Ectodermal cell (in vitro differentiated cells): ENCODE measurements around the gene PTGIS.

Experiments
- H3K27ac ChIP-seq: 2 replicates; pipeline ENCODE4 v1.7.0; 2013; ENCODE audit warnings: mild to moderate bottlenecking, low read depth, low read length; ENCODE audit not compliant: insufficient read depth, poor library complexity, severe bottlenecking
- H3K27me3 ChIP-seq: 2 replicates; pipeline ENCODE4 v1.7.0; 2013; ENCODE audit warnings: mild to moderate bottlenecking, low read length; ENCODE audit not compliant: insufficient read depth, control insufficient read depth, poor library complexity, severe bottlenecking
- H3K36me3 ChIP-seq: one replicate; pipeline ENCODE4 v1.7.0; 2013; ENCODE audit warnings: low read length; ENCODE audit not compliant: control insufficient read depth, insufficient read depth
- H3K4me1 ChIP-seq: one replicate; pipeline ENCODE4 v1.7.0; 2013; ENCODE audit warnings: low read length; ENCODE audit not compliant: control insufficient read depth, insufficient read depth
- H3K4me3 ChIP-seq: 2 replicates; pipeline ENCODE4 v1.7.0; 2013; ENCODE audit warnings: low read depth, low read length, control low read depth; ENCODE audit not compliant: insufficient read depth
- H3K9me3 ChIP-seq: 2 replicates; pipeline ENCODE4 v1.7.0; 2013; ENCODE audit warnings: mild to moderate bottlenecking, low read length, moderate library complexity; ENCODE audit not compliant: control insufficient read depth
- WGBS, 2 experiments: methylation state at CpG; one replicate each; pipeline ENCODE4 v1.1.7; 2013; ENCODE audit warnings: missing lambda C conversion rate in 2 of 2; 5-methylcytosine and 5-hydroxymethylcytosine counted together

PTGIS gene

DNA sequence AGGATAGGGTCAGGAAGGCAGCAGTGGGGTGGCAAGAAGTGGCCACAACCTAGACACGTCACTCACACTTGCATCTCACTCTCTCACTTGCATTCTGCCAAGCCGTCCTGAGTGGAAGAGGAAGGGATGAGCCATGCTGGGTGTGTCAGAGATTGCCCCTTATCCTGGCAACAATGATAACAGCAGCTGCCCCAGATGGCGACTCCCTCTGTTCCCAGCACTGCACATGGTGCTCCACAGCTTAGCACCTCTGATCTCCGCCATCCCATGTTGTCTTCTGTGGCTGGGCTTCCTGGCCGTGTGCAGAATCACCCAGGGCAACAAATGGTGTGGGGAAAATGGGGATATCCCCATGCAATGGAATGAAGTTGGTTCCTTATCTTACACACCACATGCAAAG lies 96.5 kb downstream of the PTGIS start:
- H3K36me3 ChIP-seq = no peaks in the 10 kb centered on the region
- H3K4me3 ChIP-seq = no peak overlapping the region
- no peaks in the 10 kb centered on the region for H3K4me1 ChIP-seq
- H3K27ac ChIP-seq = no peak overlapping the region
- no peaks in the 10 kb centered on the region for H3K27me3 ChIP-seq
- 86 to 90% methylated on average over 5 of the region's 5 CpGs for WGBS, 2 experiments
- H3K9me3 ChIP-seq = no peaks in the 10 kb centered on the region

DNA sequence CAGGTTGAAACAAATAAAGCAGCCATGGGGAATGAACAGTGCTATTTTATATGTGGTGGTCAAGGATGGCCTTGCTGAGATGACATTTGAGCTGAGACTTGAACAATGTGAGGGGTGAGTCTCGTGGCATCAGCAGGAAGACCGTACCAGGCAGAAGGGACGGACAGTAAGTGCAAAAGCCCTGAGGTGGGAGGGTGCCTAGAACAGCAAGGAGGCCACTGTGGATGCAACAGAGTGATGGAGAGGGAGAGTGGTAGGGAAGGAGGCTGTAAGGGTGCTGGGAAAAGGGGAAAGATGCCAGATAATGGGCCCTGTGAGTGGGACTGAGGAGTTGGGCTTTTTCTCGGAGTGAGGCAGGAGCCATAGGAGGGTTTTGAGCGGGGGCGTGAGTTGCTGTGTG lies 97.0 kb downstream of the PTGIS start:
- H3K4me3 ChIP-seq = no peak overlapping the region
- no peak overlapping the region for H3K27ac ChIP-seq
- no peaks in the 10 kb centered on the region for H3K4me1 ChIP-seq
- WGBS, 2 experiments = 86 to 90% methylated on average over 6 of the region's 6 CpGs
- no peaks in the 10 kb centered on the region for H3K36me3 ChIP-seq
- no peaks in the 10 kb centered on the region for H3K27me3 ChIP-seq
- no peaks in the 10 kb centered on the region for H3K9me3 ChIP-seq

DNA sequence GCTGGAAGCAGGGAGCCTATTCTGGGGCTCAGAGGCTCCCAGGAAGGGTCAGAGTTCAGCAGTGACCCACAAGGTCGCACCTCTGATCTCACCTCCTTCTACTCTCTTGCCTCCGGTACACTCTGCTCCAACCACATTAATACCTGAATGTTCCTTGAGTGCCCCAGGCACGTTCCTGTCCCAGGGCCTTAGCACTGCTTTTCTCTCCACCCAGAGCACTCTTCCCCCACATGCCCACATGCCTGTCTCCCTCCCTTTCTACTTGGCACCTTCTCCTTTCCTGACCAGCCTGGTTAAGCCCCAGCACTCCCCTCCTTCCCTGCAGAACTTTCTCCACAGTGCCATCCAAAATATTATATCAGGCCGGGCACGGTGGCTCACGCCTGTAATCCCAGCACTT lies 98.9 kb downstream of the PTGIS start:
- Histone ChIP-seq H3K4me3 (no peak overlapping the region), H3K27ac (no peak overlapping the region), H3K4me1 (no peaks in the 10 kb centered on the region), H3K9me3 (no peaks in the 10 kb centered on the region), H3K36me3 (no peaks in the 10 kb centered on the region), H3K27me3 (no peaks in the 10 kb centered on the region)
- 80 to 87% methylated on average over 6 of the region's 6 CpGs for WGBS, 2 experiments

DNA sequence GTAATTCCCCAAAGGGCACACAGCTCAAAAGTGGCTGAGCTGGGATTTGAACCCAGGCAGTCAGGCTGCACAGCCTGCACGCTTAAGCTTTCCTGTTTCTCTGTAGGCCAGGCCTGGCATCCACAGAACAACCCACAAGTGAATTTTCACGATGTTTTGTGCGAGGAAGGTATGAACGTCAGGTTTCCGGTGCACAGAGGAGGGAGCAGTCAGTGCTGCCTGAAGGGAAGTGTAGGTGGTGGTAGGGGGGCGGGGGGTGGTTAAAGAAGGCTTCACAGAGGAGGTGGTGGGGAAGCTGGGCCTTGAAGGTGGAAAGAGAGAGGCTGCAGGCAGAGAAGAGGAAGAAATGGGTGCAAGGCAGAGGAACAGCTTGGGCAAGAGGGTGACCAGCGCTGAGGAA lies 99.5 kb downstream of the PTGIS start:
- no peaks in the 10 kb centered on the region for H3K36me3 ChIP-seq
- H3K27me3 ChIP-seq = no peaks in the 10 kb centered on the region
- WGBS, 2 experiments = 89 to 90% methylated on average over 7 of the region's 7 CpGs
- H3K27ac ChIP-seq = no peak overlapping the region
- H3K9me3 ChIP-seq = no peaks in the 10 kb centered on the region
- no peak overlapping the region for H3K4me3 ChIP-seq
- H3K4me1 ChIP-seq = no peaks in the 10 kb centered on the region

DNA sequence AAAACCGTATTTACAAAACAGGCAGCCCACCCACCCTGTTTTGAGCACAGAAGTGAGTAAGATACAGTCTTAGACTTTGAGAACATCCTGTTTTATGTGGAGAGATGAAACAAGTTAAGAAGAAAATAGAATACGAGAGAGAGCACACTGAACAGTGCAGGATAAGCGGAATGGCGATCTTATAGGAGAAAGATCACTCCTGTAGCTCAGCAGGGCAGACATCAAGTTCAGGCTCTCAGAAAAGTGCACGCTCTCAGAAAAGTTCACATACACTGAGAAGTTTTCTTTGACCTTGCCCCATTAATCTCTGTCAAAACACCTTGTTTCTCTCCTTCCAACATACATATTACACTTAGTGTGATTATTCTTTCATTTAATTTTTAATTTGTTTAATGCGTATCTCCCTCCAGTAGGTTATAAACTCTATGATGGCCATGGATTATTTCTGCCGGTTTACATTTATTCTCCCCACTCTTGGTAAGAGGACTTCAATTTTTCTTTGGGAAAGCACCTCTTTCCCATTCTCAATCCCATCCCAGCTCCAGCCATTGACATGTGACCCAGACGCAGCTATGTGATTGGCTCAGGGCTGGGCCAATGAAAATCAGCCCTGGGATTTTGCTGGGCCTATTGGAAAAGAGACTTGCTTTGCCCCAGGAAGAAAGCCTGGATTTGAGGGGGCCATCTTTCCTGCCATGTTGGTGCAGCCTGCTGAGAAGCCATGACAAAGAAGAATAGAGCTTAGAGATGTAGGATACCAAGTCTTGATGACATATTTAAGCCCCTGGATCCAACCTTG lies 101.6 kb downstream of the PTGIS start:
- Histone ChIP-seq H3K27me3 (no peaks in the 10 kb centered on the region), H3K4me3 (no peak overlapping the region), H3K27ac (no peak overlapping the region), H3K36me3 (no peaks in the 10 kb centered on the region), H3K4me1 (no peaks in the 10 kb centered on the region), H3K9me3 (no peaks in the 10 kb centered on the region)
- WGBS, 2 experiments = 95% methylated on average over 8 of the region's 8 CpGs

DNA sequence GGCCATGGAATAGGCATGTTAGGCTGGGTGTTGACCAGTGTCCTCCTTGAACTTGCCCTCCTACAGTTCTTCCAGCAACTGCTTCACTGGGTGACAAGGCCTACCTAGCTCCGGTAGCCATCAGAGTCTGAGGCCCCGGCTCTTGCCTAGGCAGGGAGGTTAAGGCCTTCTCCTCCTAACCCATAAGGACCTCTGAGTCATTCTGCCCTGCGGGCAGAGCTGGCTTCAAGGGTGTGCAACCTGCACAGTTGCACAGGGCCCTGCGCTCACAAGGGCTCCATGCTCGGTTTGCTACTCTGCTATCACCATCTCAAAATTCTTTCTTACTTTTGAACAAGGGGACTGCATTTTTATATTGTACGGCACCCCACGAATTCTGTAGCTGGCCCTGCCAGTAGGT lies 103.4 kb downstream of the PTGIS start:
- no peak overlapping the region for H3K27ac ChIP-seq
- H3K4me1 ChIP-seq = no peaks in the 10 kb centered on the region
- no peak overlapping the region for H3K4me3 ChIP-seq
- H3K9me3 ChIP-seq = no peaks in the 10 kb centered on the region
- H3K36me3 ChIP-seq = no peaks in the 10 kb centered on the region
- 78 to 79% methylated on average over 7 of the region's 7 CpGs for WGBS, 2 experiments
- H3K27me3 ChIP-seq = no peaks in the 10 kb centered on the region

DNA sequence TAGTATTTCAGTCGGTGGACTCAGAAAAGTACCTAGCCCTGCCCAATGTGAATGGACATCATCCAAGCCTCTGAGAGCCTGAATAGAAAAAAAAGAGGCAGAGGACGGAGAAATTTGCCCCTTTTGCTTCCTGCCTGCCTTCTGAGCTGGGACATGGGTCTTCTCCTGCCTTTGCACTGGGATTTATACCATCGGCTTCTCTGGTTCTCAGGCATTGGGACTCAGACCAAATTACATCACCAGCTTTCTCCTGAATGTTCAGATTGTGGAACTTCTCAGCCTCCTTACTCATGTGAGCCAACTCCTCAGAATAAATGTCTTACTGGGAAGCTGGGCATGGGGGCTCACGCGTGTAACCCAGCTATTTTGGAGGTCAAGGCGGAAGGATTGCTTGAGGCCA lies 105.3 kb downstream of the PTGIS start:
- no peaks in the 10 kb centered on the region for H3K36me3 ChIP-seq
- no peak overlapping the region for H3K4me3 ChIP-seq
- WGBS, 2 experiments = 91 to 94% methylated on average over 6 of the region's 6 CpGs
- no peaks in the 10 kb centered on the region for H3K9me3 ChIP-seq
- H3K4me1 ChIP-seq = no peaks in the 10 kb centered on the region
- H3K27me3 ChIP-seq = no peaks in the 10 kb centered on the region
- H3K27ac ChIP-seq = no peak overlapping the region

DNA sequence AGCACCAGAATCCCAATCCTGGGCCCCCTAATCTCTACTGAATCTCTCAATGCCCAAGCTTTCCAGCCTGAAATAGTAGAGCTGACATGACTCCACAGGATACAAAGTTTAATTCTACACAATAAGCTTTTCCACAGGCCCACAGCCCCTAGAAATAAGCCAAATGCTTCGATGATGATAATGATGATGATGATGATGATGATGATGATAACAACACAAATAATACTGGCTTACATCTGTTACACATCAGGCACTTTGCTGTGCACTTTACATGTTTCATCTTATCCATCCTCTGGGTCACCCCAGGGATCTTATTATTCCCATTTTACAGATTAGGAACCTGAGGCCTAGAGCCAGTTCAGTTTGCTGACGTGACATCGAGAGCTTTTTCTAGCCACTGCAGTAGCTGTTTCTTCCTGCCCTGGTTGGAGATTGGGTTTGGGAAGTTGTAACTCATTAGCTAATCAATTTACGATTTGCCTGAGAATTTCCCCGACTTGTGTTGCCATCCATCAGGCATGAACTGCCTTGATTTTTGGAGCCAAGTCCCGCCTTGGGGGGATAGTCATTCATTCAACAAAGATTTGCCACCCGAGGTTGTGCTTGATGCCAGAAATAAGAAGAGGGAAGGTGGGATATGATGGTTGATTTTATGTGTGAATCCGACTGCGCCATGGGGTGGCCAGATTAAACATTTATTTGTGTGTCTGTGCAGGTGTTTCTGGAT lies 105.9 kb downstream of the PTGIS start:
- no peak overlapping the region for H3K4me3 ChIP-seq
- 94 to 95% methylated on average over 8 of the region's 9 CpGs for WGBS, 2 experiments
- H3K9me3 ChIP-seq = no peaks in the 10 kb centered on the region
- no peak overlapping the region for H3K27ac ChIP-seq
- no peaks in the 10 kb centered on the region for H3K36me3 ChIP-seq
- no peaks in the 10 kb centered on the region for H3K27me3 ChIP-seq
- H3K4me1 ChIP-seq = no peaks in the 10 kb centered on the region

DNA sequence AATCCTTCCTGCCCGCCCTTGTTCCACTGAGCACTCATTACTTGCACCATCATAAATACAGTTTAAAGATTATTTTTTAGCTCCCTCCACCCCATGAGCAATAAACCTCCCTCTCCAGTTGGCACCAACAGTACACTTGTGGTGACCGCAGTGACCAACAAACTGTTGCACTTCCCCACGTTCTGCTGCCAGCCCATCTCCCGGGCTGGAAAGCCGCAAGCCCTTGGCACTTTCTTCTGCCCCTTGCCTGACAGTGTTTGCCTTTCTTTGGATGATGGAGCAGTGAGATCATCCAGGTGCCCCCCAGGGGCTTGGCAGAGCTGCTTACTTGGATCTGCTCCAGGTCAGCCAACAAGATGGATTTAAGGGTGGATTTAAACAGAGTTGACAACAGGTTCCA lies 107.0 kb downstream of the PTGIS start:
- WGBS, 2 experiments = 89 to 90% methylated on average over 5 of the region's 5 CpGs
- H3K36me3 ChIP-seq = no peaks in the 10 kb centered on the region
- no peak overlapping the region for H3K4me3 ChIP-seq
- H3K27ac ChIP-seq = no peak overlapping the region
- no peaks in the 10 kb centered on the region for H3K27me3 ChIP-seq
- no peaks in the 10 kb centered on the region for H3K9me3 ChIP-seq
- no peaks in the 10 kb centered on the region for H3K4me1 ChIP-seq

DNA sequence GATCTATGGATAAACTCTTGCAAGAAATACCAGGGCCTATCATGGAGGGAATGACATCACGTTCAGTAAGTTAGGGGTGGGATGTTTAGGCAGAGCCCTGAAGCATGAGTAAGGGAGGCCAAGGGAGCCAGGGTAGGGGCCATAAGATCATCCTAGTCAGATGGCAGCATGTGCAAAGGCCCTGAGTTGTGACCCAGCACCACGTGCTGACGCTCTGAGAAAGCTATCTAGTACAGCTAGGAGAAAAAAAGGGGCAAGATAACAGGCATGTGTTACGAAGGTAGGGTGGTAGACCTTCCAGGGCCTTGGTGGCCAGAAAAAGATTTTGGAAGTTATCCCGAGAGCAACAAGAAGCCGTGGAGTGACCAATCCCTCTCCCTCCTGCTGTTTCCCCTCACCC lies 107.8 kb downstream of the PTGIS start:
- Histone ChIP-seq H3K4me3 (no peak overlapping the region), H3K36me3 (no peaks in the 10 kb centered on the region), H3K27me3 (no peaks in the 10 kb centered on the region), H3K9me3 (no peaks in the 10 kb centered on the region), H3K27ac (no peak overlapping the region), H3K4me1 (no peaks in the 10 kb centered on the region)
- 92 to 94% methylated on average over 6 of the region's 6 CpGs for WGBS, 2 experiments
